IPS-18c (cell line): ENCODE results near the gene MIP.
A peak's percentile ranks its signal among the peaks of the same experiment; 100 is the strongest.
"Not testable (repeated sequence)": the region's sequence is repeated elsewhere in the genome, so short reads cannot be mapped to it uniquely, and the experiment has no call there.

Source experiments
- H3K4me3 ChIP-seq: 2 replicates; pipeline ENCODE4 v1.7.0; 2013; ENCODE audit warnings: low read depth, mild to moderate bottlenecking, low read length, moderate library complexity; ENCODE audit not compliant: insufficient read depth
- H3K9me3 ChIP-seq: one replicate; pipeline ENCODE4 v1.6.1; 2013; ENCODE audit warnings: mild to moderate bottlenecking, low read length, moderate library complexity; ENCODE audit not compliant: control insufficient read depth, insufficient read depth

Gene MIP

DNA sequence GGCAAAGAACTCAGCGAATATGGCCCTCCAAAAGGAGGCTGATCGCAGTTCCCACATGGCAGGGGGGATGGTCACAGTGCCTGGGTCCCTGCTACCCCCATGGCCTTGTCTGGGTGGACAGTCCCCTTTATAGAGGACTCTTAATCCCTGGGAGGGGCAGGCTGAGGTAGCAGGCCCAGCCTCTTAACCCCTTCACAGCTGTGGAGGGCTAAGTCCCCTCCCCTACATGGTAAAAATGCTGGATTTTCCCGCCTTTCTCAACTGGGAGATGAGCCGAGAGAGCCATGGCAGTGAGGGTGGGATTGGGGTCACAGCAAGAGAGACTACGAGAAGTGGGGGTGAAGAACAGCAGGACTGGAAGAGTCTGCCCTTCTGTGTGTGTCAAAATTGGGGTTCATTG lies at the start of gene MIP:
MIP (minus strand) TSS at position 101 of the 400 bp plus-strand sequence; CDS start at position 57, 44 bp downstream.
- no peak within 1 kb of the TSS; the same call in 1 of the 2 replicates for H3K4me3 ChIP-seq
- H3K9me3 ChIP-seq, result no peaks in the 10 kb centered on the region

DNA sequence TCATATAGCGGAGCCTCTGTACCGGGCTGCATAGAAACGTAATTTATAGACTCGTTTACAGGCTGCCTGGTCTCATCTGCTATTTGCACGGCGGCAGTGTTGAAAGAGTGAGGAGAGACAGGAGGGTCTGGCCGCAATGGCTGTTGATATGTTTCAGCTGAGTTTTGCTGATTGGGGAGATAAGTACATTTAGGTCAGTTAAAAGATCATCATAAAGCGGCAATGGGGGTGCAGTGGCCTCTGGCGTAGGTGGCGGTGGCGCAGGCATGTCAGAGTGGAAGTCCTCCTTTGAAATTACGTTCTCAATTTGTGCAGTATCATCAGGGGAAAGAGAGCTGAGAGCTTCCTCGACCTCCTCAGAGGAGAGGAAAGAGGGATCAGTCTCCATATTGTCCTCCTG lies 45.4 kb upstream of the MIP start:
- not testable (repeated sequence) for H3K4me3 ChIP-seq, H3K9me3 ChIP-seq

DNA sequence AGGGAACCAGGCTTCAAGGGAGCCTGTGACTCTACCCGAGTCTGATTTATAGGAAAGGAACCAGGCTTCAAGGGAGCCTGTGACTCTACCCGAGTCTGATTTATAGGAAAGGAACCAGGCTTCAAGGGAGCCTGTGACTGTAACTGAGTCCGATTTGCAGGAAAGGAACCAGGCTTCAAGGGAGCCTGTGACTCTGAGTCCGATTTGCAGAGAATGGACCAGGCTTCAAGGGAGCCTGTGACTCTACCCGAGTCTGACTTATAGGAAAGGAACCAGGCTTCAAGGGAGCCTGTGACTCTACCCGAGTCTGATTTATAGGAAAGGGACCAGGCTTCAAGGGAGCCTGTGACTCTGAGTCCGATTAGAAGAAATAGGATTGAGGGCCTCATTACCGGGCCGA lies 45.0 kb upstream of the MIP start:
- H3K9me3 ChIP-seq, H3K4me3 ChIP-seq: not testable (repeated sequence)

DNA sequence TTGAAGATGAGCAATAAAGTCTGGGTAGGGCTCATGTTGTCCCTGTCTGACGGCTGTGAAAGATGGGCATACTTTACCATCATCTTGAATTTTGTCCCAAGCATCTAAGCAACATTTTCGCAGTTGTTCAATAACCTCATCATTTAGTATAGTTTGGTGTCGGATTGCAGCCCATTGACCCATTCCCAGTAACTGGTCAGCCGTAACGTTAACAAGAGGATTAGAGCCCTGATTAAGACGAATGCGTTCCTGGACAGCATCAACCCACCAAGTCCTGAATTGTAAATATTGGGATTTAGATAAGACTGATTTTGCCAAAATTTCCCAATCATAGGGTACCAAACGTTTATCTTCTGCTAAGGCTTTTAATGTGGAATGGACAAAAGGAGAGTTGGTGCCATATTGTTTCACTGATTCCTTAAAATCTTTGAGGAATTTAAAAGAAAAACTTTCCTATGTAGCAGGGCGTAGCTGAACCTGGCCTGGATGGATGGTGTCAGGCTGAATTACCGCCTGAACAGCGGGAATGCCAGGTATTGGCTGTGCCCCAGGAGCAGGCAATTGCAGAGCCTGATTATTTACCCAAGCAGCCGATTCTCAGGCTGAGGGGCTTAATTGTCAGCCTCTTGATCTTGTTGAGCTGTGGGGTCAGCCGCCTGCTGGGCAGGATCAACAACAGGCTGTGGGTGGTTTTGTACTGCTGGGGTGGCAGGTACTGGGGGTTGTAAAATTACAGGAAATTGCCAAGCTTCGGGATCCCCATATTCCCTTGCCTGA lies 43.9 kb upstream of the MIP start:
- not testable (repeated sequence) for H3K4me3 ChIP-seq, H3K9me3 ChIP-seq

DNA sequence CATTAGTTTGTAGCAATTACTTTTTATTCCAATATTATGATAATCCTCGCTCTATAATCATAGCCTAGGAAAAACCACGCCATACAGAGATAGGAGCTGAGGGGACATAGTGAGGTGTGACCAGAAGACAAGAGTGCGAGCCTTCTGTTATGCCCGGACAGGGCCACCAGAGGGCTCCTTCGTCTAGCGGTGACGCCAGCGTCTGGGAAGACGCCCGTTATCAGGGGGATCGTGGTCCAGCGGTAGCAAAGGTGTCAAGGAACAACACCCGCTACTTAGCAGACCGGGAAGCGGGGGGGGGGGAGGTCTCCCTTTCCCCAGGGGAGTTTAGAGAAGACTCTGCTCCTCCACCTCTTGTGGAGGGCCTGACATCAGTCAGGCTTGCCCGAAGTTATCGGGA lies 42.2 kb upstream of the MIP start:
- H3K4me3 ChIP-seq, H3K9me3 ChIP-seq: not testable (repeated sequence)

DNA sequence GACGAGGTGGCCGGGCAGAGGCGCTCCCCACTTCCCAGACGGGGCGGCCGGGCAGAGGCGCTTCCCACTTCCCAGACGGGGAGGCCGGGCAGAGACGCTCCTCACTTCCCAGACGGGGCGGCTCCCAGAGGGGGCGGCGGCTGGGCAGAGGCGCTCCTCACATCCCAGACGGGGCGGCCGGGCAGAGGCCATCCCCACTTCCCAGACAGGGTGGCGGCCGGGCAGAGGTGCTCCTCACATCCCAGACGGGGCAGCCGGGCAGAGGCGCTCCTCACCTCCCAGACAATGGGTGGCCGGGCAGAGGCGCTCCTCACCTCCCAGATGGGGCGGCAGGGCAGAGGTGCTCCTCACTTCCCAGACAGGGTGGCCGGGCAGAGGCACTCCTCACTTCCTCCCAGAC lies 40.0 kb upstream of the MIP start:
- H3K9me3 ChIP-seq, H3K4me3 ChIP-seq: not testable (repeated sequence)

DNA sequence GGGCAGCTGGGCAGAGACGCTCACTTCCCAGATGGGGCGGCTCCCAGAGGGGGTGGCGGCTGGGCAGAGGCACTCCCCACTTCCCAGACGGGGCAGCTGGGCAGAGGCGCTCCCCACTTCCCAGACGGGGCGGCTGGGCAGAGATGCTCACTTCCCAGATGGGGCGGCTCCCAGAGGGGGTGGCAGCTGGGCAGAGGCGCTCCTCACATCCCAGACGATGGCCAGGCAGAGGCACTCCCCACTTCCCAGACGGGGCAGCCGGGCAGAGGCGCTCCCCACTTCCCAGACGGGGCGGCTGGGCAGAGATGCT lies 39.6 kb upstream of the MIP start:
- H3K9me3 ChIP-seq, H3K4me3 ChIP-seq: not testable (repeated sequence)

DNA sequence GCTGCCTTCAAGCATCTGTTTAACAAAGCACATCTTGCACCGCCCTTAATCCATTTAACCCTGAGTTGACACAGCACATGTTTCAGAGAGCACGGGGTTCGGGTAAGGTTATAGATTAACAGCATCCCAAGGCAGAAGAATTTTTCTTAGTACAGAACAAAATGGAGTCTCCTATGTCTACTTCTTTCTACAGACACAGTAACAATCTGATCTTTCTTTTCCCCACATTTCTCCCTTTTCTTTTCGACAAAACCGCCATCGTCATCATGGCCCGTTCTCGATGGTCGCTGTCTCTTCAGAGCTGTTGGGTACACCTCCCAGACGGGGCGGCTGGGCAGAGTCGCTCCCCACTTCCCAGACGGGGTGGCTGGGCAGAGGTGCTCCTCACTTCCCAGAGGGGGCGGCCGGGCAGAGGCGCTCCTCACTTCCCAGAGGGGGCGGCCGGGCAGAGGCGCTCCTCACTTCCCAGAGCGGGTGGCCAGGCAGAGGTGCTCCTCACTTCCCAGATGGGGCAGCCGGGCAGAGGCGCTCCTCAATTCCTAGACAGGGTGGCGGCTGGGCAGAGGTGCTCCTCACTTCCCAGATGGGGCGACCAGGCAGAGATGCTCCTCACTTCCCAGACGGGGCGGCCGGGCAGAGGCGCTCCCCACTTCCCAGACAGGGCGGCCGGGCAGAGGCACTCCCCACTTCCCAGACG lies 39.1 kb upstream of the MIP start:
- not testable (repeated sequence) for H3K4me3 ChIP-seq, H3K9me3 ChIP-seq

DNA sequence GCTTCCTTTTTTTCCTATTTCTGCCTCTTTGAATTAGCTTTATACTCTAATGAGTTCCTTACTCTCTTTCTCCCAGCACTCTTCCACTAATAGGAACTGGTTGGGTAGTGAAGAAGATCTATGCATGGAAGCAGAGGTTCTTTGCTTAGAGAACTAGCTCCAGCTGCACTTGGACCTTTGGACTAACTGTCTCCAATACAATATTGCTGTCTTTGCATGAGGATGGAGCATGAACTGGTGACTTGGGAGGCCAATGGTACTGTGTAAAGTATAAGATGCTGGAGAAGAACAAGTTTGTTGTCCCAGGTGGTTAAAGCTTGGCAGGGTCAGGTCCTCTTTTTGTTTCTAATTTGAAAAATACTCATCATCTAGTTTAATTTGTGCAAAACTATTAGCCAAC lies 35.9 kb upstream of the MIP start:
- peaks cover 4% of the 10 kb centered on the region for H3K9me3 ChIP-seq
- no peak overlapping the region for H3K4me3 ChIP-seq

DNA sequence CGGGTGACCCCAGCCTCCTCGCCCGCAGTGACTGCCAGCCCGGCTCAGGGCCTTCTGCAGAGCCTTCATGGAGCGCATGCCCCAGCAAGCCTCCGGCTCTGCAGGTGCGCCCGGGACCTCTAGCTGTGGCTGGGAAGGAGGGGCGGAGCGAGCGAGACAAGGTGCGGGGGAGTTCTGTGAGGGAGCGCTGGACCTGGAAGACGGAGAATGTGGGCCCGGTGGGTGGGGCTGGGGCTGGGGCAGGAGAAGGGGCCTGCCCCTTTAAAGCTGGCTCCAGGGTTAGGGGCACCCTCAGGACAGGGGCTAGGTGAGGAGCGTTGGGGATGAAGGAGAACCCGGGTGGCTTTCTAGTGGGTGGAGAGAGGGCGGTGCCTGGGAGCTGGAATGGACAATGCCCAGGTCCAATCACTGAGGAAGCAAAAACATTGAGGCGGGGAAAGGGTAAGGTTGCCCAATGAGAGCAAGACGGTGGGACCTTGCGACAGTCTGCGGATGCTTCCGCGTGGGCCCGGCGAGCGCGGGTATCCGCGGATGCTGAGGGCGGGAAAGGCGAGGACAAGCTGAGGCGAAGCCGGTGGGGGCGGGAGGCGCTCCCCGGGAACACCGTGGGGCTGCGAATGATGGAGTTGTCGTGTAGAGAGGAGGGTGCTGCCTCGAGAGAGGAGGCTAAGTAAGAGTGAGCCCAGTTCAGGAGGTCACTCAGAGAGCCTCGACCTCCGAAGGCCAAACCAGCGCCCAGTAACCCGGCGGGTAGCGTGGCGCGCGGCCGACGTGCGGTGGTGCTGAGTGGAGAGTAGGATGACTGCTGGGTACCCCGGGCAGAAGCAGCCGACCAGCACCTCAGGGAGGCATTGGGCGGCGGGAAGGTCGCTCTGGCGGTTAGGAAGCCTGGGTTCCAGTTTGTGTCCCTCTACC lies 33.8 kb upstream of the MIP start, which contains the start of gene GLS2:
GLS2 (minus strand) TSS at position 121 of the 915 bp plus-strand sequence; CDS start at position 78, 43 bp downstream.
- Histone ChIP-seq H3K4me3 (peak within 1 kb of the TSS; percentile 84), H3K9me3 (peaks cover 2% of the 10 kb centered on the region)

DNA sequence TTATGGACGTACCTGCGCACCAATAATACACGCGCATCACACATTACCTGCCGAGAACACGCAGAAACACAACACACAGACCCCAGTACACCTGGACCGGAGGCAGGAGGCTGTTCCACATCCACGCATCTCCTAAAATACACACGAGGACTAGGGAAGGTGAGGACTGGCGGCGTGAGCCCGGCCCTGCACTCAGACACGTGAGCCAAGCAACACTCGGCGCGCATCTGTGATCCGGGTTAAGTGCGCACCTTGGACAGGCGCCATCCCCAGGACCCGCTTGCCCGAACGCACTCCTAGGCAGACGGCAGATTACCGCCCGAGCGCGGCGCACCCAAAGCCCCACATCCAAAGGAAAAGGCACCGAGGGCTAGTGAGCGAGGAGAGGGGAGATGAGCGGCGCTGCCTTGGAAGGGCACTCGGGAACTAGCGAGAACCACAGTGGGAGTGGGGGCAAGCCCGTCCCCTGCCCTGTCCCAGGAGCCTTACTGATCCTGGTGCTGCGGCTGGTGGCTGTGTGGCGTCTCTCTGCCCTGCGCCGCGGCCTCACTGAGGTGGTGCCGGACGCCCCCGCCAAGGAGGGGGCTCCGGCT lies 33.1 kb upstream of the MIP start:
- Histone ChIP-seq H3K4me3 (peak overlapping the region; percentile 84), H3K9me3 (peaks cover 2% of the 10 kb centered on the region)

DNA sequence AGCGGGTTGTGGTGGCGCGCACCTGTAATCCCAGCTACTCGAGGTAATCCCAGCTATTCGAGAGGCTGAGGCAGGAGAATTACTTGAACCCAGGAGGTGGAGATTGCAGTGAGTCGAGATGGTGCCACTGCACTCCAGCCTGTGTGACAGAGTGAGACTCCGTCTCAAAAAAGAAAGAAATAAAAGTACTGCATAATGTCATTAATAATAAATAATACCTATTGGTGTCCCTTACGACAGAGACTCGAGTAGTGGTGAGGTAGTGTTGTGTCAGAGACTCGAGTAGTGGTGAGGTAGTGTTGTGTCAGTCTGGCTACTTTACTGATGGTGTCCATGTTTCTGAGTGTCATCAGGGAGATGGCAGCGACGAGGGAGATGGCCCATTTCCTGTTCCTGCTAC lies 32.2 kb upstream of the MIP start:
- Histone ChIP-seq H3K9me3 (peaks cover 2% of the 10 kb centered on the region), H3K4me3 (peak overlapping the region; percentile 84)

DNA sequence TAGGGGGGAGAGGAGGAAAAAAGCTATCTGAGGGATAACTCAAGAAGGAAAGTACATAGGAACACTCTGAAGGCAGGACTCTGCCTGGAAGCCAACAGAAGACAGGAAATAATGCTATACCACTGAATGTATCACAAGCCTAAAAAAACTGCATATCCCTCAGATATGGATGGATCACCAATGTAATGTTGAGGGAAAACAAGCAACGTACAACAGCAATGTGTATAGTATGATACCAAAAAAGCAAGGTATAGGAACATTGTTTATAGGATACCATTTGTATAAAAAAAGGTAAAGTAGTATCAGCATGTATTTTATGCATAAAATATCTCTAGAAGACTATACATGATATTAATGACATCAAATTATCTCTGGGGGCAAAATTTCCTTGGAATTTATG lies 30.1 kb upstream of the MIP start:
- Histone ChIP-seq H3K9me3 (no peaks in the 10 kb centered on the region), H3K4me3 (no peak overlapping the region)

DNA sequence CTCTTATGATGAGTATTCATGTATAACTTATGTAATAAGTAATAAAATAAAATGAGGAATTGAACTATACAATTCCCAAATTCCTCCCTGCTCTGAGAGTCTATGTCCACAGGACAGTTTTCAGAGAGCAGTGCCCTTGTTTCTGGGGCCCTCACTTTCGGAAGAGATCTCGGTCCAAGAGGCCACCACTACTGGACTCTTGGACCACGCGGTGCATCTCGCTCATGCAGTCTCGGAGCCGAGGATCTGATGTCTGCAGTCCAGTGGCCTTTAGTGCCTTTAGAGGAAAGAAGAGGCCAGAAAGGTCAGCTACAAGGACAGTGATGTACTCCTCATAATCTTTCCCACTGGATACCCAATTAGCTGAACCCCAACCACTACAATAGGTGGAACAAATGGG lies 25.2 kb upstream of the MIP start:
- no peaks in the 10 kb centered on the region for H3K9me3 ChIP-seq
- no peak overlapping the region for H3K4me3 ChIP-seq

DNA sequence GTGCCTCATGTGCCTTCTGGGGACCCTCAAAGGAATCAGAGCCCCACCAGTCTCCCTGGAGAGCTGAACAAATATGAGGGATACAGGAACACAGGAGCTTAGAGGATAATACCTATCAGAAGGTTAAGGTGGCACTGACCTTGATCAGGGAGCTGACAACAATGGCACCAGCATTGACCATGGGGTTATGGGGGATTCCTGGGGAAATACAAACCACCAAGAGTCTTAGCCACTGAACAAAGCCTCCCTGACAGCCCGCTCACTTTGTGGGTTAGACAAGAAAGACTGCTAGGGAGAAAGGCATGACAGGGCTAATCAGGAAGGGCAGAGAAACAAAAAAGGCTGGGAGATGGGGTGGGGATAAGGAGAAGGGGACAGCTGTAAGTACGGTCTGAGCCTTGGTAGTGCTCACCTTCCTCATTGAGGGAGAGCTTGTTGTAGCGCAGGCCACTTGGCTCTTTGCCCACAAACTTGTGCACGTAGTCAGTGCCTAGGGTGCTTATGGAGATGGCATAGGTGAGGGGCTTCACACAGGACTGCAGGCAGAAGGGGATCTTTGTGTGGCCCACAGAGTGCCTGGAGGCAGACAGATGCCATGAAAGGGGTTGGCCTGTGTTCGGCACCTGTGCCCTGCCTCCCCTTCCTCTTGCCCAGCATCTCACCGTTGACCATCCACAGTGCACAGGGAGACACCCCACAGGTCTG lies 23.2 kb upstream of the MIP start:
- H3K4me3 ChIP-seq, result no peak overlapping the region
- H3K9me3 ChIP-seq, result no peaks in the 10 kb centered on the region

DNA sequence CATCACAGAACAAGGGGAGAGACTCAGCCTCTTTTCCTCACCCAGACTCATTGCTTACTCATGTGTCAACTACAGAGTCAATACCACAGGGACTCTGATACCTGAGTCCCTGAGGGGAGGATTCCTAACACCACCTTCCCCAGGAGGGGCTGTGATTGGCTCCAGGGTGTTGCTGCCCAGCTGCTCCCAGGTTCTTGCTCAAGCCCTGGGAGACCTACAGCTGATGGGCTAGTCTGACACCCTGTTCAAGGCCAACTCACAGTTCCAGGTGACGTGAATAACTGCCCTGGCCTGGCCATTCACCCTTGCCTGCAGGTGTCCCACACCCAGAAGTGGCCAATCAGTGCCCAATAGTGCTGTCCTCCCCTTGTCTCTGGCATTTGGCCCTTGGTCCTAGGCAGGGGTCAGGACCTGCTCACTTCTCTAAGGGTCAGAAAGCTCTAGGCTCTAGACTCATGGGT lies 22.5 kb upstream of the MIP start:
- Histone ChIP-seq H3K4me3 (no peak overlapping the region), H3K9me3 (no peaks in the 10 kb centered on the region)

DNA sequence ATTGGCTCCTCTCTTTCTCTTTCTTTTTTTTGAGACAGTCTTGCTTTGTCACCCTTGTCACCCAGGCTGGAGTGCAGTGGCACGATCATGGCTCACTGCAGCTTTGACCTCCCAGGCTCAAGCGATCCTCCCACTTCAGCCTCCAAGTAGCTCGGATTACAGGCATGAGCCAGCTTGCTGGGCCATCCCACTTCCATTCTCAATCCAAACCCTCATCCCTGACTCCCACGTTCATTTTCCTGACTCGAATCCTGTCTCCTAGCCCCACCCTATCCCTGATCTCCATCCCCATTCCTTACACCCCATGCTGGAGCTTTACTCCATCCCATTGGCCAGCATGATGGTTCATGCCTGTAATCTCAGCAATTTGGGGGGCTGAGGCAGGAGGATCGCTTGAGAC lies 21.7 kb upstream of the MIP start:
- H3K9me3 ChIP-seq, result no peaks in the 10 kb centered on the region
- H3K4me3 ChIP-seq, result no peak overlapping the region
